ENCODE results near the gene ASPRV1. TPM values are rescaled to one million over a fixed set of nuclear protein-coding genes. Genes with fewer than 3 reads are reported as not detected.

The ASPRV1 gene
- total RNA-seq, 2 donors from 2014 or later, result 0.84 to 0.91 TPM

DNA sequence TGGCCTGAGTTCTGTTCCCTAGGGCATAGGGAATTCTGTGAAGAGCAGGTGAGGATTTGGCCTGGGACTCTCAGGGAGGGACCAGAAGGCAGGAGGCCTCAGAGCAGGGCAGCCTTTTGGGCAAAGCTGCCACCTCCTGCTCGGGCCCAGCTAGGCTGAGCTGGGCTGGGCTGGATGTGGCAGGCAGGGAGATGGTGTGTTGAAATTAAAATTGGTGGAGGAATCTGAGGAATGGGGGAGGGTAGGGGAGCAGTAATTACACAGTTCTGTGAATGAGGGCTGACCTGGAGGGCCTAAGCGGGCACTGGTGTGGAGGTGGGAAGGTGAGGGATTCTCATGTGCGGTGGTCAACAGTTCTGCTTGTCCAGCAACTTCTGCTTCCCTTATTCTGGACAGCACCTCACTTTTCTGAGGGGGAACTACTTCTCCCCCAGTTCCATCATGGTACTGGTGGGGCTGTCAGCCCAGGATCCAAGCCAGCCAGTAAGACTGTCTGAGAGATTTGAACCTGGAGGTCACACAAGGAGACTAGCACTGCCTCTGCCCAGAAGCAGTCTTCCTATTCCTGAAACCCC, 22.0 kb upstream of the ASPRV1 start:
- Histone ChIP-seq H3K4me3 (ENCODE audit: low read length) (no peak overlapping the region), H3K36me3 (ENCODE audit: control insufficient read depth, insufficient read depth, low read length) (no peaks in the 10 kb centered on the region), H3K9me3 (ENCODE audit: control insufficient read depth, low read length) (no peaks in the 10 kb centered on the region), H3K4me1 (ENCODE audit: control insufficient read depth, insufficient read depth, low read length) (no peaks in the 10 kb centered on the region), H3K27ac (ENCODE audit: low read depth, low read length) (no peak overlapping the region), H3K9ac (ENCODE audit: extremely low read depth, low read length, poor library complexity, severe bottlenecking) (no peak overlapping the region), H3K27me3 (ENCODE audit: control insufficient read depth, insufficient read depth, low read length, poor library complexity, severe bottlenecking) (no peaks in the 10 kb centered on the region)
- Mint-ChIP-seq H3K27me3 (ENCODE audit: insufficient read depth) (no peaks in the 10 kb centered on the region), H3K4me3 (no peak overlapping the region), H3K27ac (no peak overlapping the region), H3K9me3 (no peaks in the 10 kb centered on the region), H3K36me3 (ENCODE audit: low read depth) (no peaks in the 10 kb centered on the region), H3K4me1 (peaks cover 4% of the 10 kb centered on the region)
- no peak for DNase-seq
- 98 to 100% methylated on average over 1 to 3 of the region's 3 CpGs for WGBS, 2 experiments (ENCODE audit: insufficient coverage in 1 of 2, insufficient read length in 1 of 2)
- TF ChIP-seq, protein P1, sequence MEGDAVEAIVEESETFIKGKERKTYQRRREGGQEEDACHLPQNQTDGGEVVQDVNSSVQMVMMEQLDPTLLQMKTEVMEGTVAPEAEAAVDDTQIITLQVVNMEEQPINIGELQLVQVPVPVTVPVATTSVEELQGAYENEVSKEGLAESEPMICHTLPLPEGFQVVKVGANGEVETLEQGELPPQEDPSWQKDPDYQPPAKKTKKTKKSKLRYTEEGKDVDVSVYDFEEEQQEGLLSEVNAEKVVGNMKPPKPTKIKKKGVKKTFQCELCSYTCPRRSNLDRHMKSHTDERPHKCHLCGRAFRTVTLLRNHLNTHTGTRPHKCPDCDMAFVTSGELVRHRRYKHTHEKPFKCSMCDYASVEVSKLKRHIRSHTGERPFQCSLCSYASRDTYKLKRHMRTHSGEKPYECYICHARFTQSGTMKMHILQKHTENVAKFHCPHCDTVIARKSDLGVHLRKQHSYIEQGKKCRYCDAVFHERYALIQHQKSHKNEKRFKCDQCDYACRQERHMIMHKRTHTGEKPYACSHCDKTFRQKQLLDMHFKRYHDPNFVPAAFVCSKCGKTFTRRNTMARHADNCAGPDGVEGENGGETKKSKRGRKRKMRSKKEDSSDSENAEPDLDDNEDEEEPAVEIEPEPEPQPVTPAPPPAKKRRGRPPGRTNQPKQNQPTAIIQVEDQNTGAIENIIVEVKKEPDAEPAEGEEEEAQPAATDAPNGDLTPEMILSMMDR (conservative IDR thresholded peaks at IDR 0.05), result no peak

DNA sequence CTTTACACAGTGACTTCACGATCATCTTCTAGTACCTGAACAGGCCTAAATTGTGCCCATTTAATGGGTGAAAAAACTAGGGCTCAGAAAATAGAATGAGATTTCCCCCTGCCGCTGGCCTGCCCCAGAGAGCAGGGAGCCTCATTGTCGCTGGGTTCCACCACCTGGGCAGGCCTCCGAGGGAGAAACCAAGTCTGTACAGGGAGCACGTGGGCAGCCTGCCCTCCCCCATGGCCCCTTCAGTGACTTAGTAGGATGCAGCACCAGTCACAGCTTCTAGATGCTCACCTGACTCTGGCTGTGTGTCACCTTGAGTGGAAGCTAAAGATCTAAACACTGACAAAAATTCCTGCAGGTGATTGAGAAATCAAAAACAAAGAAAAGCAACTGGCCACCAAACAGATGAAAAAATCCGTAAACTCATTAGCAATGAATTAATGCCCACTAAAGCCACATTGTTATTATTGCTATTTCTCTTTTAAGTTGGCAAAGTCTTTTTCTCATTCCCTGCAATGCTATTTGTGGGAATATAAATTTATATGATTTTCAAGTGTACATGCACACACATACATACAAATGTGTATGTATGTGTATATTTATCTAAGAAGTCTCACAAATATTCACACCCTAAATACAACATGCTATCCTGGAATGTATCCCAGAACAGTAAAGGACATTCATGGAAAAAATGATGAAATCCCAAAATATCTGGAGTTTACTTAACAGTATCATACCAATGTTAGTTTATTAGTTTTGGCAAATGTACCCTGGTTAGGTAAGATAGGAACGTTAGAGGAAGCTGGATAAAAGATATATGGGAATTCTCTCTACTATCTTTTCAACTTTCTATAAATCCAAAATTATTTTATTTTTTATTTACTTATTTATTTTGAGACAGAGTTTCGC, 18.7 kb upstream of the ASPRV1 start:
- TF ChIP-seq, protein P1 (conservative IDR thresholded peaks at IDR 0.05), result no peak
- H3K4me3 Mint-ChIP-seq, result no peak overlapping the region
- Histone ChIP-seq H3K9ac (ENCODE audit: extremely low read depth, low read length, poor library complexity, severe bottlenecking) (no peak overlapping the region), H3K27ac (ENCODE audit: low read depth, low read length) (no peak overlapping the region), H3K4me1 (ENCODE audit: control insufficient read depth, insufficient read depth, low read length) (no peaks in the 10 kb centered on the region), H3K9me3 (ENCODE audit: control insufficient read depth, low read length) (no peaks in the 10 kb centered on the region), H3K4me3 (ENCODE audit: low read length) (no peak overlapping the region), H3K27me3 (ENCODE audit: control insufficient read depth, insufficient read depth, low read length, poor library complexity, severe bottlenecking) (no peaks in the 10 kb centered on the region), H3K36me3 (ENCODE audit: control insufficient read depth, insufficient read depth, low read length) (no peaks in the 10 kb centered on the region)
- H3K9me3 Mint-ChIP-seq, result no peaks in the 10 kb centered on the region
- no peak overlapping the region for H3K27ac Mint-ChIP-seq
- DNase-seq, result no peak
- H3K4me1 Mint-ChIP-seq, result peaks cover 19% of the 10 kb centered on the region
- no peaks in the 10 kb centered on the region for H3K36me3 Mint-ChIP-seq (ENCODE audit: low read depth)
- H3K27me3 Mint-ChIP-seq (ENCODE audit: insufficient read depth), result no peaks in the 10 kb centered on the region
- 89 to 95% methylated on average over 5 to 7 of the region's 8 CpGs for WGBS, 2 experiments (ENCODE audit: insufficient coverage in 1 of 2, insufficient read length in 1 of 2)

- H3K27ac Mint-ChIP-seq, result no peak overlapping the region
Measured at GRCh38 chr2:69977906-69978482, 16.6 kb upstream of the ASPRV1 start.

More at GRCh38 chr2:69977906-69978482, 16.6 kb upstream of the ASPRV1 start:
- H3K4me3 ChIP-seq (ENCODE audit: low read length), result no peak overlapping the region
- DNase-seq, result no peak
- Mint-ChIP-seq H3K9me3 (no peaks in the 10 kb centered on the region), H3K36me3 (ENCODE audit: low read depth) (no peaks in the 10 kb centered on the region), H3K4me1 (peaks cover 19% of the 10 kb centered on the region), H3K27me3 (ENCODE audit: insufficient read depth) (peaks cover 4% of the 10 kb centered on the region), H3K4me3 (no peak overlapping the region)
- H3K27me3 ChIP-seq (ENCODE audit: control insufficient read depth, insufficient read depth, low read length, poor library complexity, severe bottlenecking), result no peaks in the 10 kb centered on the region
- no peaks in the 10 kb centered on the region for H3K9me3 ChIP-seq (ENCODE audit: control insufficient read depth, low read length)
- H3K27ac ChIP-seq (ENCODE audit: low read depth, low read length), result no peak overlapping the region
- no peak overlapping the region for H3K9ac ChIP-seq (ENCODE audit: extremely low read depth, low read length, poor library complexity, severe bottlenecking)
- no peaks in the 10 kb centered on the region for H3K4me1 ChIP-seq (ENCODE audit: control insufficient read depth, insufficient read depth, low read length)
- H3K36me3 ChIP-seq (ENCODE audit: control insufficient read depth, insufficient read depth, low read length), result no peaks in the 10 kb centered on the region
- WGBS, 2 experiments (ENCODE audit: insufficient coverage in 1 of 2, insufficient read length in 1 of 2), result 82 to 91% methylated on average over 2 to 4 of the region's 4 CpGs
- TF ChIP-seq, protein P1 (conservative IDR thresholded peaks at IDR 0.05), result no peak

Data from endodermal cell (in vitro differentiated cells).